ENCODE data around the gene MANSC4.
"Not testable (repeated sequence)": the region's sequence is repeated elsewhere in the genome, so short reads cannot be mapped to it uniquely, and the experiment has no call there.

The MANSC4 gene

GRCh38 chr12:27747111-27747820 lies 32.8 kb downstream of the MANSC4 start:
- DNase-seq, result no peak

- DNase-seq, result not testable (repeated sequence)
These were observed 34.3 kb downstream of the MANSC4 start for GRCh38 chr12:27745734-27746133.

- no peak for DNase-seq
These were observed 36.4 kb downstream of the MANSC4 start for GRCh38 chr12:27743601-27744000.

- DNase-seq, result not testable (repeated sequence)
These were observed 45.7 kb downstream of the MANSC4 start for GRCh38 chr12:27734321-27734720.

- no peak for DNase-seq
These were observed 46.2 kb downstream of the MANSC4 start for GRCh38 chr12:27733791-27734190.

- DNase-seq, result peak; percentile 46
These were observed 46.9 kb downstream of the MANSC4 start for GRCh38 chr12:27733052-27733656.

GRCh38 chr12:27732281-27732680 lies 47.8 kb downstream of the MANSC4 start:
- no peak for DNase-seq

GRCh38 chr12:27730097-27730588 lies 49.9 kb downstream of the MANSC4 start:
- DNase-seq, result no peak

GRCh38 chr12:27723212-27723611 lies 56.8 kb downstream of the MANSC4 start:
- no peak for DNase-seq
